Spinal cord (tissue), 10 donors: ENCODE data around the gene PLCXD3. TPM values are rescaled to one million over a fixed set of nuclear protein-coding genes. Genes with fewer than 3 reads are reported as not detected.
A peak's percentile ranks its signal among the peaks of the same experiment; 100 is the strongest.

Experiments
- DNase-seq, 6 donors: peaks; one replicate each; pipeline versions ENCODE4 v3.0.0 to v3.0.0-alpha.2; 2013 to 2015; ENCODE audit warnings: low spot score in 6 of 6, low read depth in 4 of 6
- H3K27ac ChIP-seq: one replicate; pipeline ENCODE4 v1.5.1; 2013; ENCODE audit warnings: low read depth, low read length, control low read depth
- H3K27me3 ChIP-seq: one replicate; pipeline ENCODE4 v1.6.1; 2013; ENCODE audit warnings: low read length; ENCODE audit not compliant: control insufficient read depth, insufficient read depth
- H3K36me3 ChIP-seq: one replicate; pipeline ENCODE4 v1.6.1; 2013; ENCODE audit warnings: low read length; ENCODE audit not compliant: control insufficient read depth, insufficient read depth
- H3K4me1 ChIP-seq: one replicate; pipeline ENCODE4 v1.6.1; 2013; ENCODE audit warnings: low read length; ENCODE audit not compliant: control insufficient read depth, insufficient read depth
- H3K4me3 ChIP-seq: one replicate; pipeline ENCODE4 v1.5.1; 2013; ENCODE audit warnings: low read depth, low read length, control low read depth
- H3K9me3 ChIP-seq: one replicate; pipeline ENCODE4 v1.6.1; 2013; ENCODE audit warnings: low read length; ENCODE audit not compliant: control insufficient read depth, insufficient read depth
- WGBS: methylation state at CpG from one replicate; pipeline ENCODE4 v1.1.5; 2013; ENCODE audit warnings: missing lambda C conversion rate; ENCODE audit not compliant: insufficient coverage; 5-methylcytosine and 5-hydroxymethylcytosine counted together
- polyA plus RNA-seq, 2 donors: library from polyadenylated mRNA; unstranded; fragments of 120-200 nt; gene quantifications; one replicate each; pipeline ENCODE4 v1.2.1, GENCODE V29; 2013; ENCODE audit not compliant: insufficient read length in 2 of 2
- total RNA-seq, 2 donors: library from RNA; depleted of rRNA in 1 of 2; stranded (reverse); fragments of 120-200 nt in 1 of 2; fragments of >200 nt in 1 of 2; gene quantifications; one replicate each; pipeline versions ENCODE4 v1.2.3 to v1.2.4, GENCODE V29; 2013 to 2014
- donor health status: healthy.

The PLCXD3 gene
- total and polyA plus RNA-seq, 4 donors = 4.4 to 25.9 (median 11.7) TPM

GRCh38 chr5:41289970-41290464, 220.4 kb downstream of the PLCXD3 start:
- Histone ChIP-seq H3K36me3 (no peaks in the 10 kb centered on the region), H3K27ac (no peak overlapping the region), H3K4me1 (no peaks in the 10 kb centered on the region), H3K9me3 (no peaks in the 10 kb centered on the region), H3K4me3 (no peak overlapping the region), H3K27me3 (no peaks in the 10 kb centered on the region)
- DNase-seq = no peak
- 97% methylated on average over 4 of the region's 4 CpGs for WGBS

- WGBS = 82% methylated on average over 2 of the region's 2 CpGs
Measured at GRCh38 chr5:41286696-41287095, 223.7 kb downstream of the PLCXD3 start.

GRCh38 chr5:41286165-41286564, 224.2 kb downstream of the PLCXD3 start:
- Histone ChIP-seq H3K36me3 (no peaks in the 10 kb centered on the region), H3K4me1 (no peaks in the 10 kb centered on the region), H3K4me3 (no peak overlapping the region), H3K27ac (no peak overlapping the region), H3K9me3 (no peaks in the 10 kb centered on the region), H3K27me3 (no peaks in the 10 kb centered on the region)
- WGBS = 85% methylated on average over 2 of the region's 2 CpGs
- DNase-seq = peak in 1 of 6 donors; percentile 21

More at GRCh38 chr5:41286696-41287095, 223.7 kb downstream of the PLCXD3 start:
- Histone ChIP-seq H3K27ac (no peak overlapping the region), H3K9me3 (no peaks in the 10 kb centered on the region), H3K36me3 (no peaks in the 10 kb centered on the region), H3K27me3 (no peaks in the 10 kb centered on the region), H3K4me3 (no peak overlapping the region), H3K4me1 (no peaks in the 10 kb centered on the region)
- no peak for DNase-seq

- H3K4me3 ChIP-seq = no peak overlapping the region
- H3K4me1 ChIP-seq = no peaks in the 10 kb centered on the region
- H3K27ac ChIP-seq = no peak overlapping the region
- no peaks in the 10 kb centered on the region for H3K36me3 ChIP-seq
- WGBS = no CpG with 5 or more reads among the region's 2 CpGs
- no peak for DNase-seq
- H3K27me3 ChIP-seq = no peaks in the 10 kb centered on the region
- H3K9me3 ChIP-seq = no peaks in the 10 kb centered on the region
Measured at GRCh38 chr5:41284938-41285337, 225.5 kb downstream of the PLCXD3 start.

GRCh38 chr5:41281215-41281810, 229.1 kb downstream of the PLCXD3 start:
- Histone ChIP-seq H3K9me3 (no peaks in the 10 kb centered on the region), H3K4me3 (no peak overlapping the region), H3K27ac (no peak overlapping the region), H3K27me3 (no peaks in the 10 kb centered on the region), H3K36me3 (no peaks in the 10 kb centered on the region), H3K4me1 (no peaks in the 10 kb centered on the region)
- WGBS = 56% methylated on average over 5 of the region's 12 CpGs
- peak in 1 of 6 donors; percentile 11 for DNase-seq

- no peak overlapping the region for H3K4me3 ChIP-seq
- H3K9me3 ChIP-seq = no peaks in the 10 kb centered on the region
- WGBS = no CpG with 5 or more reads among the region's 2 CpGs
Measured at GRCh38 chr5:41279040-41279439, 231.4 kb downstream of the PLCXD3 start.

GRCh38 chr5:41277476-41278245, 232.7 kb downstream of the PLCXD3 start:
- 78% methylated on average over 3 of the region's 4 CpGs for WGBS
- Histone ChIP-seq H3K27me3 (no peaks in the 10 kb centered on the region), H3K9me3 (no peaks in the 10 kb centered on the region), H3K4me3 (no peak overlapping the region), H3K36me3 (no peaks in the 10 kb centered on the region), H3K27ac (no peak overlapping the region), H3K4me1 (no peaks in the 10 kb centered on the region)
- DNase-seq = no peak

More at GRCh38 chr5:41279040-41279439, 231.4 kb downstream of the PLCXD3 start:
- Histone ChIP-seq H3K27me3 (no peaks in the 10 kb centered on the region), H3K36me3 (no peaks in the 10 kb centered on the region), H3K27ac (no peak overlapping the region), H3K4me1 (no peaks in the 10 kb centered on the region)
- DNase-seq = no peak

GRCh38 chr5:41275813-41276512, 234.4 kb downstream of the PLCXD3 start:
- no peak for DNase-seq
- 91% methylated on average over 7 of the region's 8 CpGs for WGBS
- H3K27ac ChIP-seq = no peak overlapping the region
- no peaks in the 10 kb centered on the region for H3K27me3 ChIP-seq
- H3K4me3 ChIP-seq = no peak overlapping the region
- no peaks in the 10 kb centered on the region for H3K36me3 ChIP-seq
- H3K4me1 ChIP-seq = no peaks in the 10 kb centered on the region
- H3K9me3 ChIP-seq = no peaks in the 10 kb centered on the region

GRCh38 chr5:41270423-41271251, 239.8 kb downstream of the PLCXD3 start:
- WGBS = no CpG with 5 or more reads among the region's 2 CpGs
- DNase-seq = peak in 5 of 6 donors; percentile 7 to 85 (median 31)
- no peak overlapping the region for H3K27ac ChIP-seq
- H3K4me1 ChIP-seq = no peaks in the 10 kb centered on the region
- H3K27me3 ChIP-seq = no peaks in the 10 kb centered on the region
- no peaks in the 10 kb centered on the region for H3K9me3 ChIP-seq
- no peaks in the 10 kb centered on the region for H3K36me3 ChIP-seq
- no peak overlapping the region for H3K4me3 ChIP-seq
